ENCODE data around the gene RDM1.

The RDM1 gene

GRCh38 chr17:35927714-35928113, 2.9 kb downstream of the RDM1 start:
- Histone ChIP-seq H3K36me3 (ENCODE audit: control insufficient read depth, low read depth, low read length) (no peaks in the 10 kb centered on the region), H3K9me3 (ENCODE audit: control insufficient read depth, low read depth, low read length) (no peaks in the 10 kb centered on the region), H3K27me3 (ENCODE audit: control insufficient read depth, insufficient read depth, low read length) (peaks cover 8% of the 10 kb centered on the region), H3K9ac (ENCODE audit: low read length) (no peak overlapping the region), H3K4me1 (ENCODE audit: control insufficient read depth, low read depth, low read length) (peaks cover 12% of the 10 kb centered on the region), H3K27ac (ENCODE audit: low read length) (no peak overlapping the region), H3K4me3 (ENCODE audit: low read length) (no peak overlapping the region)

GRCh38 chr17:35923609-35924114, 6.9 kb downstream of the RDM1 start:
- H3K36me3 ChIP-seq (ENCODE audit: control insufficient read depth, low read depth, low read length), result no peaks in the 10 kb centered on the region
- H3K27me3 ChIP-seq (ENCODE audit: control insufficient read depth, insufficient read depth, low read length), result no peaks in the 10 kb centered on the region
- H3K4me1 ChIP-seq (ENCODE audit: control insufficient read depth, low read depth, low read length), result no peaks in the 10 kb centered on the region
- no peak overlapping the region for H3K27ac ChIP-seq (ENCODE audit: low read length)
- H3K4me3 ChIP-seq (ENCODE audit: low read length), result no peak overlapping the region
- H3K9me3 ChIP-seq (ENCODE audit: control insufficient read depth, low read depth, low read length), result no peaks in the 10 kb centered on the region
- no peak overlapping the region for H3K9ac ChIP-seq (ENCODE audit: low read length)

DNA sequence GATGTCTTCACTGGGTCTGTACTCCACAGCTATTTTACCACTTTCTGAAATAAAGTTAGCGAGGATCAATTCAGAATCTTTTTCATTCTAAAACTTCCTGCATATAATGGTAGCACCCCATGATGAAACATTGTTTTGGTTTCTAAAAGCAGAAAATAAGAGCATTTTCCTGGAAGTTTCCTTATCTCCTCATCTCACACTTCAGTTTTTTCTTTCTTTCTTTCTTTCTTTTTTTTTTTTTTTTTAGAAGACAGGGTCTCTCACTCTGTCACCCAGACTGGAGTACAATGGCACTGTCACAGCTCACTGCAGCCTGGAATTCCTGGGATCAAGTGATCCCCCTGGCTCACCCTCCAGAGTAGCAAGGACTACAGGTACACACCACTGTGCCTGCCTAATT, 10.3 kb downstream of the RDM1 start:
- no peak overlapping the region for H3K9ac ChIP-seq (ENCODE audit: low read length)
- H3K36me3 ChIP-seq (ENCODE audit: control insufficient read depth, low read depth, low read length), result no peaks in the 10 kb centered on the region
- H3K9me3 ChIP-seq (ENCODE audit: control insufficient read depth, low read depth, low read length), result no peaks in the 10 kb centered on the region
- no peak overlapping the region for H3K27ac ChIP-seq (ENCODE audit: low read length)
- H3K4me3 ChIP-seq (ENCODE audit: low read length), result no peak overlapping the region
- no peaks in the 10 kb centered on the region for H3K4me1 ChIP-seq (ENCODE audit: control insufficient read depth, low read depth, low read length)
- H3K27me3 ChIP-seq (ENCODE audit: control insufficient read depth, insufficient read depth, low read length), result no peaks in the 10 kb centered on the region

- H3K9ac ChIP-seq (ENCODE audit: low read length), result no peak overlapping the region
- no peaks in the 10 kb centered on the region for H3K27me3 ChIP-seq (ENCODE audit: control insufficient read depth, insufficient read depth, low read length)
- peaks cover 5% of the 10 kb centered on the region for H3K9me3 ChIP-seq (ENCODE audit: control insufficient read depth, low read depth, low read length)
- no peak overlapping the region for H3K4me3 ChIP-seq (ENCODE audit: low read length)
- H3K4me1 ChIP-seq (ENCODE audit: control insufficient read depth, low read depth, low read length), result no peaks in the 10 kb centered on the region
- H3K27ac ChIP-seq (ENCODE audit: low read length), result no peak overlapping the region
- H3K36me3 ChIP-seq (ENCODE audit: control insufficient read depth, low read depth, low read length), result no peaks in the 10 kb centered on the region
Measured at GRCh38 chr17:35918665-35919064, 11.9 kb downstream of the RDM1 start.

GRCh38 chr17:35917519-35918213, 12.9 kb downstream of the RDM1 start:
- Histone ChIP-seq H3K4me1 (ENCODE audit: control insufficient read depth, low read depth, low read length) (no peaks in the 10 kb centered on the region), H3K9ac (ENCODE audit: low read length) (no peak overlapping the region), H3K27me3 (ENCODE audit: control insufficient read depth, insufficient read depth, low read length) (no peaks in the 10 kb centered on the region), H3K9me3 (ENCODE audit: control insufficient read depth, low read depth, low read length) (peaks cover 5% of the 10 kb centered on the region), H3K36me3 (ENCODE audit: control insufficient read depth, low read depth, low read length) (no peaks in the 10 kb centered on the region), H3K4me3 (ENCODE audit: low read length) (no peak overlapping the region), H3K27ac (ENCODE audit: low read length) (no peak overlapping the region)

GRCh38 chr17:35915153-35915964, 15.2 kb downstream of the RDM1 start:
- H3K36me3 ChIP-seq (ENCODE audit: control insufficient read depth, low read depth, low read length), result no peaks in the 10 kb centered on the region
- no peaks in the 10 kb centered on the region for H3K27me3 ChIP-seq (ENCODE audit: control insufficient read depth, insufficient read depth, low read length)
- H3K4me1 ChIP-seq (ENCODE audit: control insufficient read depth, low read depth, low read length), result no peaks in the 10 kb centered on the region
- no peak overlapping the region for H3K4me3 ChIP-seq (ENCODE audit: low read length)
- H3K27ac ChIP-seq (ENCODE audit: low read length), result no peak overlapping the region
- H3K9me3 ChIP-seq (ENCODE audit: control insufficient read depth, low read depth, low read length), result peaks cover 5% of the 10 kb centered on the region
- H3K9ac ChIP-seq (ENCODE audit: low read length), result no peak overlapping the region

DNA sequence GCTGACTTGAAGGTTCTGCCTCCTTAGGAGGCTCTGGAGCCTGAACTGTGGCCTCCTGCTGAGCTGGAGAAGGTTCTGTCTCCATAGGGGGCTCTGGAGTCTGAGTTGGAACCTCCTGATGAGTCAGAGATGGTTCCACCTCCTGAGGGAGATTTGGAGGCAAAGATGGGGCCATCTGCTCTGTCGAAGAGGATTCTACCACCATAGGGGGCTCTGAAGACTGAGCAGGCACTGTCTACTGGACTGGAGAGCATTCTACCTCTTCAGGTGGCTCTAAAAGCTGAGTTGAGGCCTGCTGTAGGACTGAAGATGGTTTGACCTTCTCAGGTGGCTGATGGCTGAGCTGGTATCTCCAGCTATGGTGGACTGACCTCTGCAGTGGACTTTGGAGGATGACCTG, 16.2 kb downstream of the RDM1 start:
- no peaks in the 10 kb centered on the region for H3K36me3 ChIP-seq (ENCODE audit: control insufficient read depth, low read depth, low read length)
- no peak overlapping the region for H3K27ac ChIP-seq (ENCODE audit: low read length)
- H3K9me3 ChIP-seq (ENCODE audit: control insufficient read depth, low read depth, low read length), result peaks cover 7% of the 10 kb centered on the region
- H3K4me3 ChIP-seq (ENCODE audit: low read length), result no peak overlapping the region
- H3K27me3 ChIP-seq (ENCODE audit: control insufficient read depth, insufficient read depth, low read length), result no peaks in the 10 kb centered on the region
- no peak overlapping the region for H3K9ac ChIP-seq (ENCODE audit: low read length)
- H3K4me1 ChIP-seq (ENCODE audit: control insufficient read depth, low read depth, low read length), result no peaks in the 10 kb centered on the region

DNA sequence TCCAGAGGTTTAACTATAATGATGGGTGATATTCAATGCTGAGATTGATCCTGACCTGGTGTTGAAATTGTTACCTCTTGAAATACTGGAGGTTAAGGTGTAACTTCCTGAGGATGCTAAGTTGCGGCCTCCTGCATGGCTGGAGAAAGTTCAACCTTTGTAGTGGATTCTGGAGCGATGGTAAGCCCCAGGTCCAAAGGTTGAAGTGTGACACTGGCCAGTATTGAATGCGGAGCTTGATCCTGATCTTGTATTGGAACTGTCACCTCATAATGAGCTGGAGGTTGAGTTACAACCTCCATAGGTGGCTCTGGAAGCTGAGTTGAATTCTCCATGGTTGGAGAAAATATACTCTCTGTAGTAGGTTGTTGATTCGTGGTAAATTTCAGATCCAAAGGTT, 17.0 kb downstream of the RDM1 start:
- no peaks in the 10 kb centered on the region for H3K27me3 ChIP-seq (ENCODE audit: control insufficient read depth, insufficient read depth, low read length)
- H3K9me3 ChIP-seq (ENCODE audit: control insufficient read depth, low read depth, low read length), result peaks cover 7% of the 10 kb centered on the region
- no peak overlapping the region for H3K4me3 ChIP-seq (ENCODE audit: low read length)
- no peak overlapping the region for H3K9ac ChIP-seq (ENCODE audit: low read length)
- H3K27ac ChIP-seq (ENCODE audit: low read length), result no peak overlapping the region
- no peaks in the 10 kb centered on the region for H3K4me1 ChIP-seq (ENCODE audit: control insufficient read depth, low read depth, low read length)
- H3K36me3 ChIP-seq (ENCODE audit: control insufficient read depth, low read depth, low read length), result no peaks in the 10 kb centered on the region

- Histone ChIP-seq H3K27ac (ENCODE audit: low read length) (no peak overlapping the region), H3K27me3 (ENCODE audit: control insufficient read depth, insufficient read depth, low read length) (no peaks in the 10 kb centered on the region), H3K9ac (ENCODE audit: low read length) (no peak overlapping the region), H3K4me3 (ENCODE audit: low read length) (no peak overlapping the region), H3K36me3 (ENCODE audit: control insufficient read depth, low read depth, low read length) (no peaks in the 10 kb centered on the region), H3K4me1 (ENCODE audit: control insufficient read depth, low read depth, low read length) (no peaks in the 10 kb centered on the region), H3K9me3 (ENCODE audit: control insufficient read depth, low read depth, low read length) (peaks cover 7% of the 10 kb centered on the region)
Measured at GRCh38 chr17:35912942-35913341, 17.6 kb downstream of the RDM1 start.

- Histone ChIP-seq H3K27me3 (ENCODE audit: control insufficient read depth, insufficient read depth, low read length) (no peaks in the 10 kb centered on the region), H3K9ac (ENCODE audit: low read length) (no peak overlapping the region), H3K27ac (ENCODE audit: low read length) (no peak overlapping the region), H3K36me3 (ENCODE audit: control insufficient read depth, low read depth, low read length) (no peaks in the 10 kb centered on the region), H3K9me3 (ENCODE audit: control insufficient read depth, low read depth, low read length) (peaks cover 7% of the 10 kb centered on the region), H3K4me1 (ENCODE audit: control insufficient read depth, low read depth, low read length) (no peaks in the 10 kb centered on the region), H3K4me3 (ENCODE audit: low read length) (no peak overlapping the region)
Measured at GRCh38 chr17:35912339-35912912, 18.1 kb downstream of the RDM1 start.

DNA sequence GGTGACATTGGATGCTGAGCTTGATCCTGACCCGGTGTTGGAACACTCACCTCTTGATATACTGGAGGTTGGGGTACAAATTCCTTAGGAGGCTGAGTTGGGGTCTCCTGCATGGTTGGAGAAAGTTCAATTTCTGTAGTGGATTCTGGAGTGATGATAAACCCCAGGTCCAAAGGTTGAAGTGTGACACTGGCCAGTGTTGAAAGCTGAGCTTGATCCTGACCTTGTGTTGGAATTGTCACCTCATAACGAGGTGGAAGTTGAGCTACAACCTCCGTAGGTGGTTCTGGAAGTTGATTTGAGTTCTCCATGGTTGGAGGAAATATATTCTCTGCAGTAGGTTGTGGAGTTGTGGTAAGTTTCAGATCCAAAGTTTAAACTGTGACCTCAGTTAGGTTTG, 21.2 kb downstream of the RDM1 start:
- Histone ChIP-seq H3K4me1 (ENCODE audit: control insufficient read depth, low read depth, low read length) (no peaks in the 10 kb centered on the region), H3K9ac (ENCODE audit: low read length) (no peak overlapping the region), H3K4me3 (ENCODE audit: low read length) (no peak overlapping the region), H3K36me3 (ENCODE audit: control insufficient read depth, low read depth, low read length) (no peaks in the 10 kb centered on the region), H3K27me3 (ENCODE audit: control insufficient read depth, insufficient read depth, low read length) (no peaks in the 10 kb centered on the region), H3K9me3 (ENCODE audit: control insufficient read depth, low read depth, low read length) (peaks cover 7% of the 10 kb centered on the region), H3K27ac (ENCODE audit: low read length) (no peak overlapping the region)

Measured in iPS-18a (cell line).